ENCODE measurements around the gene EPHB1. TPM values are rescaled to one million over a fixed set of nuclear protein-coding genes. Genes with fewer than 3 reads are reported as not detected.

Gene EPHB1
- total RNA-seq, 1 donor from 2014 or later = 1.3 TPM

- no peak for DNase-seq (ENCODE audit: low spot score in 2 of 2, unreplicated experiment in 2 of 2)
- H3K4me3 Mint-ChIP-seq = no peak overlapping the region
- peaks cover 10% of the 10 kb centered on the region for H3K4me1 Mint-ChIP-seq
- TF ChIP-seq CTCF (IDR thresholded peaks at IDR 0.05; ENCODE audit: unreplicated experiment) = no peak
- H3K9me3 Mint-ChIP-seq = peaks cover 8% of the 10 kb centered on the region
- peaks cover 2% of the 10 kb centered on the region for H3K36me3 Mint-ChIP-seq
- no peak overlapping the region for H3K27ac Mint-ChIP-seq
- peaks cover 12% of the 10 kb centered on the region for H3K27me3 Mint-ChIP-seq (ENCODE audit: low read depth)
Measured at GRCh38 chr3:135009014-135009413, 214.0 kb downstream of the EPHB1 start.

GRCh38 chr3:135012101-135012500 lies 217.0 kb downstream of the EPHB1 start:
- Mint-ChIP-seq H3K27me3 (ENCODE audit: low read depth) (peaks cover 11% of the 10 kb centered on the region), H3K36me3 (no peaks in the 10 kb centered on the region), H3K4me1 (peaks cover 9% of the 10 kb centered on the region), H3K9me3 (no peaks in the 10 kb centered on the region), H3K4me3 (no peak overlapping the region), H3K27ac (no peak overlapping the region)
- DNase-seq (ENCODE audit: low spot score in 2 of 2, unreplicated experiment in 2 of 2) = no peak
- no peak for TF ChIP-seq CTCF (IDR thresholded peaks at IDR 0.05; ENCODE audit: unreplicated experiment)

- no peak for DNase-seq (ENCODE audit: low spot score in 2 of 2, unreplicated experiment in 2 of 2)
- Mint-ChIP-seq H3K27ac (no peak overlapping the region), H3K9me3 (no peaks in the 10 kb centered on the region), H3K36me3 (no peaks in the 10 kb centered on the region), H3K27me3 (ENCODE audit: low read depth) (peaks cover 11% of the 10 kb centered on the region), H3K4me3 (no peak overlapping the region), H3K4me1 (no peaks in the 10 kb centered on the region)
- no peak for TF ChIP-seq CTCF (IDR thresholded peaks at IDR 0.05; ENCODE audit: unreplicated experiment)
Measured at GRCh38 chr3:135013206-135013605, 218.1 kb downstream of the EPHB1 start.

- no peak for TF ChIP-seq CTCF (IDR thresholded peaks at IDR 0.05; ENCODE audit: unreplicated experiment)
- DNase-seq (ENCODE audit: low spot score in 2 of 2, unreplicated experiment in 2 of 2) = no peak
- Mint-ChIP-seq H3K27ac (no peak overlapping the region), H3K27me3 (ENCODE audit: low read depth) (peaks cover 11% of the 10 kb centered on the region), H3K36me3 (no peaks in the 10 kb centered on the region), H3K4me3 (no peak overlapping the region), H3K9me3 (no peaks in the 10 kb centered on the region), H3K4me1 (no peaks in the 10 kb centered on the region)
Measured at GRCh38 chr3:135014566-135014965, 219.5 kb downstream of the EPHB1 start.

- Mint-ChIP-seq H3K27me3 (ENCODE audit: low read depth) (peaks cover 8% of the 10 kb centered on the region), H3K4me1 (no peaks in the 10 kb centered on the region), H3K27ac (no peak overlapping the region), H3K9me3 (no peaks in the 10 kb centered on the region), H3K4me3 (no peak overlapping the region), H3K36me3 (no peaks in the 10 kb centered on the region)
- TF ChIP-seq CTCF (IDR thresholded peaks at IDR 0.05; ENCODE audit: unreplicated experiment) = no peak
- no peak for DNase-seq (ENCODE audit: low spot score in 2 of 2, unreplicated experiment in 2 of 2)
Measured at GRCh38 chr3:135017003-135017893, 222.2 kb downstream of the EPHB1 start.
